GM18507 (cell line): ENCODE data around the gene SNAPC5.
"Not testable (repeated sequence)": the region's sequence is repeated elsewhere in the genome, so short reads cannot be mapped to it uniquely, and the experiment has no call there.

Source experiments
- DNase-seq: peaks from one replicate; pipeline ENCODE4 v3.0.0; 2011; ENCODE audit warnings: low read depth; ENCODE audit not compliant: insufficient read length; ENCODE audit errors: extremely low spot score
- FAIRE-seq: peaks from 2 replicates; lab custom pipeline; 2011; peaks lifted over from hg19 to GRCh38; lab: Jason Lieb, UNC

Gene SNAPC5

GRCh38 chr15:66462627-66463026 is 34.9 kb downstream of the SNAPC5 start:
- no peak for DNase-seq
- no peak for FAIRE-seq

- no peak for DNase-seq
- no peak for FAIRE-seq
Observed at GRCh38 chr15:66461917-66462316, 35.6 kb downstream of the SNAPC5 start.

- not testable (repeated sequence) for FAIRE-seq, DNase-seq
Observed at GRCh38 chr15:66461294-66461693, 36.3 kb downstream of the SNAPC5 start.

GRCh38 chr15:66459818-66460615 is 37.5 kb downstream of the SNAPC5 start:
- no peak for DNase-seq
- no peak for FAIRE-seq

GRCh38 chr15:66456211-66456610 is 41.4 kb downstream of the SNAPC5 start:
- FAIRE-seq: no peak

GRCh38 chr15:66454143-66454542 is 43.4 kb downstream of the SNAPC5 start:
- FAIRE-seq (no peak), DNase-seq (no peak)

More at GRCh38 chr15:66456211-66456610, 41.4 kb downstream of the SNAPC5 start:
- no peak for DNase-seq

- no peak for DNase-seq
- FAIRE-seq: no peak
Observed at GRCh38 chr15:66452971-66453580, 44.5 kb downstream of the SNAPC5 start.

- DNase-seq: no peak
- no peak for FAIRE-seq
Observed at GRCh38 chr15:66452420-66452819, 45.1 kb downstream of the SNAPC5 start.
